Astrocyte of the spinal cord (primary cell): Measurements from ENCODE around the gene TCF3.
A peak's percentile ranks its signal among the peaks of the same experiment; 100 is the strongest.

Experiments
- DNase-seq: peaks from one replicate; pipeline ENCODE4 v3.0.0; 2011; ENCODE audit warnings: low read depth, low spot score
- H3K4me3 ChIP-seq: 2 replicates; pipeline ENCODE4 v1.5.1; 2011; ENCODE audit warnings: low read depth, mild to moderate bottlenecking, low read length, moderate library complexity
- CTCF ChIP-seq: IDR thresholded peaks from 2 replicates; pipeline ENCODE4 v1.5.1; 2012; ENCODE audit warnings: low read depth, mild to moderate bottlenecking, low read length, inconsistent platforms
- in situ Hi-C: cut with HindIII; loops from 2 replicates; pipeline ENCODE4 v1.10.0; 2017; ENCODE audit warnings: low sequenced_read_pairs

TCF3 gene

GRCh38 chr19:1592024-1592754 lies 60.2 kb downstream of the TCF3 start:
- DNase-seq, result peak; percentile 83
- peak overlapping the region; percentile 85 for H3K4me3 ChIP-seq
- TF ChIP-seq CTCF, result no peak
- in situ Hi-C loops, result no loop called here

- H3K4me3 ChIP-seq, result peak overlapping the region; percentile 85
- in situ Hi-C loops, result no loop called here
- no peak for DNase-seq
- no peak for TF ChIP-seq CTCF
Observed at GRCh38 chr19:1591421-1592023, 60.9 kb downstream of the TCF3 start.

GRCh38 chr19:1590641-1591397 lies 61.6 kb downstream of the TCF3 start:
- peak; percentile 56 for TF ChIP-seq CTCF
- peak; percentile 12 for DNase-seq
- in situ Hi-C loops, result no loop called here
- peak overlapping the region; percentile 85 for H3K4me3 ChIP-seq

- DNase-seq, result no peak
- TF ChIP-seq CTCF, result no peak
- in situ Hi-C loops, result no loop called here
- no peak overlapping the region for H3K4me3 ChIP-seq
Observed at GRCh38 chr19:1587872-1588271, 64.5 kb downstream of the TCF3 start.

GRCh38 chr19:1585243-1585580 lies 67.2 kb downstream of the TCF3 start:
- in situ Hi-C loops, result no loop called here
- no peak for TF ChIP-seq CTCF
- DNase-seq, result no peak
- H3K4me3 ChIP-seq, result no peak overlapping the region

- no peak overlapping the region for H3K4me3 ChIP-seq
- no peak for DNase-seq
- in situ Hi-C loops, result no loop called here
- TF ChIP-seq CTCF, result no peak
Observed at GRCh38 chr19:1584500-1585242, 67.7 kb downstream of the TCF3 start.
